Smooth muscle cell (in vitro differentiated cells): ENCODE results near the gene NEMP1. TPM values are rescaled to one million over a fixed set of nuclear protein-coding genes. Genes with fewer than 3 reads are reported as not detected.

ENCODE experiments used
- DNase-seq: peaks from one replicate; lab custom pipeline; 2025; ENCODE audit not compliant: unreplicated experiment; lab: John Stamatoyannopoulos, UW
- H2AFZ ChIP-seq: fragments of 200-600 bp; sonication (generic); 2 replicates; pipeline ENCODE4 v1.6.0; 2016; ENCODE audit warnings: antibody characterized with exemption, low read depth, mild to moderate bottlenecking
- H3F3A ChIP-seq: fragments of 200-600 bp; sonication (generic); 2 replicates; pipeline ENCODE4 v1.6.0; 2017; ENCODE audit warnings: antibody characterized with exemption, low read depth
- H3K27ac ChIP-seq: fragments of 200-600 bp; sonication (generic); 2 replicates; pipeline ENCODE4 v1.5.1; 2016; ENCODE audit warnings: low read depth, mild to moderate bottlenecking
- H3K27me3 ChIP-seq: fragments of 200-600 bp; sonication (generic); 2 replicates; pipeline ENCODE4 v1.6.1; 2016; ENCODE audit warnings: low read depth, mild to moderate bottlenecking
- H3K36me3 ChIP-seq: fragments of 200-600 bp; sonication (generic); 2 replicates; pipeline ENCODE4 v1.5.1; 2016; ENCODE audit warnings: low read depth
- H3K4me1 ChIP-seq: fragments of 200-600 bp; sonication (generic); 2 replicates; pipeline ENCODE4 v1.5.1; 2016; ENCODE audit warnings: low read depth
- H3K4me2 ChIP-seq: fragments of 200-600 bp; sonication (generic); 2 replicates; pipeline ENCODE4 v1.6.0; 2016; ENCODE audit warnings: mild to moderate bottlenecking
- H3K4me3 ChIP-seq: fragments of 200-600 bp; sonication (generic); 2 replicates; pipeline ENCODE4 v1.5.1; 2016; ENCODE audit warnings: mild to moderate bottlenecking
- H3K79me2 ChIP-seq: fragments of 200-600 bp; sonication (generic); 2 replicates; pipeline ENCODE4 v1.6.0; 2016; ENCODE audit warnings: low read depth, mild to moderate bottlenecking
- H3K9ac ChIP-seq: fragments of 200-600 bp; sonication (generic); 2 replicates; pipeline ENCODE4 v1.6.0; 2016; ENCODE audit warnings: low read depth
- H3K9me3 ChIP-seq: fragments of 200-600 bp; sonication (generic); replicated peaks from 2 replicates; pipeline ENCODE4 v1.5.1; 2016; ENCODE audit warnings: low read depth
- H4K20me1 ChIP-seq: fragments of 200-600 bp; sonication (generic); 2 replicates; pipeline ENCODE4 v1.6.0; 2016; ENCODE audit warnings: low read depth
- WGBS: methylation state at CpG from one replicate; pipeline ENCODE4 v1.1.7; 2016; ENCODE audit warnings: low lambda C conversion rate; 5-methylcytosine and 5-hydroxymethylcytosine counted together
- polyA plus RNA-seq: library from polyadenylated mRNA; unstranded; fragments of >200 nt; fragmentation: Nextera tagmentation; extraction: Ambion mirVana; gene quantifications from 2 replicates; pipeline ENCODE4 v1.2.1, GENCODE V29; 2016
- total RNA-seq: library from RNA; depleted of rRNA; stranded (reverse); fragments of >200 nt; gene quantifications from 2 replicates; pipeline ENCODE4 v1.2.3, GENCODE V29; 2014
- TF ChIP-seq, protein P1 (sequence below): fragments of 200-600 bp; sonication (generic); IDR thresholded peaks from 2 replicates; pipeline ENCODE4 v1.5.1; 2017; ENCODE audit warnings: borderline replicate concordance, mild to moderate bottlenecking, antibody characterized with exemption; ENCODE audit not compliant: insufficient read depth, poor library complexity, severe bottlenecking

The NEMP1 gene
- total and polyA plus RNA-seq, 2 experiments from 2014 or later: 3.2 to 8.9 TPM

DNA sequence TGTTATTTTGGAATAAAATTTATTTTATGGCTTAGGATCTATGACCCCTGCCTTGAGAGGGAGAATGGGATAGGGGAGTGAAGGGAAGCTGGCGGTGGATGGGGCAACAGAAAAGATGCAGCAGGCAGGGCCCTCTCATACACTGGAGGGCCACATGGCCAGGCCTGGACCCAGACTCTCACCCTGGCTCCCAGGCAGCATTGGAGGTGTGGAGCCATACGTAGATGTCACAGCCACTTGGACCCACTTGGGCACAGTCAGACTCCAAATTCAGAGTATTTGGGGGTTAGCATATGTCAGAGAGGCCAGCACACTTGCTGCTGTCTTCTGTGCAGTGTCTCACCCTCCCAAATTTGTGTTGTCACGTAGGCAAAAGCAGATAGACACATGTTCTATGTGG lies 16.8 kb upstream of the NEMP1 start:
- Histone ChIP-seq H3K9ac (no peak overlapping the region), H4K20me1 (peaks cover 49% of the 10 kb centered on the region), H3K4me3 (no peak overlapping the region), H2AFZ (no peak overlapping the region), H3K27ac (peak overlapping the region; percentile 92), H3K4me1 (peaks cover 22% of the 10 kb centered on the region), H3K79me2 (peaks cover 27% of the 10 kb centered on the region), H3K27me3 (no peaks in the 10 kb centered on the region), H3F3A (peaks cover 47% of the 10 kb centered on the region), H3K36me3 (no peaks in the 10 kb centered on the region), H3K9me3 (no peaks in the 10 kb centered on the region), H3K4me2 (no peak overlapping the region)
- DNase-seq: no peak
- whole genome bisulfite sequencing: 89% methylated on average over 3 of the region's 3 CpGs
- TF ChIP-seq, protein P1, sequence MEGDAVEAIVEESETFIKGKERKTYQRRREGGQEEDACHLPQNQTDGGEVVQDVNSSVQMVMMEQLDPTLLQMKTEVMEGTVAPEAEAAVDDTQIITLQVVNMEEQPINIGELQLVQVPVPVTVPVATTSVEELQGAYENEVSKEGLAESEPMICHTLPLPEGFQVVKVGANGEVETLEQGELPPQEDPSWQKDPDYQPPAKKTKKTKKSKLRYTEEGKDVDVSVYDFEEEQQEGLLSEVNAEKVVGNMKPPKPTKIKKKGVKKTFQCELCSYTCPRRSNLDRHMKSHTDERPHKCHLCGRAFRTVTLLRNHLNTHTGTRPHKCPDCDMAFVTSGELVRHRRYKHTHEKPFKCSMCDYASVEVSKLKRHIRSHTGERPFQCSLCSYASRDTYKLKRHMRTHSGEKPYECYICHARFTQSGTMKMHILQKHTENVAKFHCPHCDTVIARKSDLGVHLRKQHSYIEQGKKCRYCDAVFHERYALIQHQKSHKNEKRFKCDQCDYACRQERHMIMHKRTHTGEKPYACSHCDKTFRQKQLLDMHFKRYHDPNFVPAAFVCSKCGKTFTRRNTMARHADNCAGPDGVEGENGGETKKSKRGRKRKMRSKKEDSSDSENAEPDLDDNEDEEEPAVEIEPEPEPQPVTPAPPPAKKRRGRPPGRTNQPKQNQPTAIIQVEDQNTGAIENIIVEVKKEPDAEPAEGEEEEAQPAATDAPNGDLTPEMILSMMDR: no peak

GRCh38 chr12:57094208-57095160 lies 15.9 kb upstream of the NEMP1 start:
- Histone ChIP-seq H3K27ac (peak overlapping the region; percentile 92), H3K36me3 (no peaks in the 10 kb centered on the region), H2AFZ (no peak overlapping the region), H3K4me3 (no peak overlapping the region), H3K9me3 (no peaks in the 10 kb centered on the region), H3K27me3 (no peaks in the 10 kb centered on the region), H3K79me2 (peaks cover 36% of the 10 kb centered on the region), H3F3A (peaks cover 47% of the 10 kb centered on the region), H3K4me1 (peaks cover 25% of the 10 kb centered on the region), H4K20me1 (peaks cover 56% of the 10 kb centered on the region), H3K4me2 (peak overlapping the region; percentile 92), H3K9ac (peak overlapping the region; percentile 61)
- TF ChIP-seq, protein P1: no peak
- no peak for DNase-seq
- WGBS: 52% methylated on average over 15 of the region's 15 CpGs

- Histone ChIP-seq H3K27me3 (no peaks in the 10 kb centered on the region), H2AFZ (no peak overlapping the region), H3K27ac (peak overlapping the region; percentile 92), H3K36me3 (no peaks in the 10 kb centered on the region), H3K4me2 (peak overlapping the region; percentile 92), H3K4me3 (no peak overlapping the region), H4K20me1 (peaks cover 56% of the 10 kb centered on the region), H3K9ac (peak overlapping the region; percentile 61), H3K9me3 (no peaks in the 10 kb centered on the region), H3F3A (peaks cover 47% of the 10 kb centered on the region), H3K4me1 (peaks cover 25% of the 10 kb centered on the region), H3K79me2 (peaks cover 41% of the 10 kb centered on the region)
- WGBS: 50% methylated on average over 14 of the region's 24 CpGs
- TF ChIP-seq, protein P1: peak; percentile 57
- peak; percentile 65 for DNase-seq
These were observed 15.0 kb upstream of the NEMP1 start for GRCh38 chr12:57093415-57094207.
